Neural cell (in vitro differentiated cells): ENCODE results near the gene BRIX1. TPM values are rescaled to one million over a fixed set of nuclear protein-coding genes. Genes with fewer than 3 reads are reported as not detected.

Experiments used
- H2AFZ ChIP-seq: fragments of 200-600, 300-800 bp; sonication (generic), shearing (Covaris generic); 2 replicates; pipeline ENCODE4 v1.6.0; 2014; ENCODE audit warnings: low read depth, mild to moderate bottlenecking, antibody characterized with exemption, low read length, moderate library complexity
- H3F3A ChIP-seq: fragments of 200-600 bp; shearing (Covaris generic); 2 replicates; pipeline ENCODE4 v1.6.1; 2016; ENCODE audit warnings: mild to moderate bottlenecking, moderate library complexity, mixed read lengths, antibody characterized with exemption, low read length; ENCODE audit not compliant: insufficient read depth, poor library complexity, severe bottlenecking
- H3K27ac ChIP-seq: fragments of 200-600, 300-800 bp; sonication (generic), shearing (Covaris generic); 2 replicates; pipeline ENCODE4 v1.5.1; 2014; ENCODE audit warnings: mild to moderate bottlenecking, low read length, moderate library complexity
- H3K27me3 ChIP-seq: fragments of 300-800, 200-600 bp; sonication (generic), shearing (Covaris generic); 2 replicates; pipeline ENCODE4 v1.6.0; 2014; ENCODE audit warnings: mild to moderate bottlenecking, low read depth, low read length, moderate library complexity; ENCODE audit not compliant: insufficient read depth
- H3K36me3 ChIP-seq: fragments of 300-800, 200-600 bp; sonication (generic), shearing (Covaris generic); 2 replicates; pipeline ENCODE4 v1.5.1; 2014; ENCODE audit warnings: mild to moderate bottlenecking, antibody characterized with exemption, low read length, moderate library complexity; ENCODE audit not compliant: insufficient read depth
- H3K4me2 ChIP-seq: fragments of 300-800, 200-600 bp; sonication (generic), shearing (Covaris generic); 2 replicates; pipeline ENCODE4 v1.6.0; 2014; ENCODE audit warnings: mild to moderate bottlenecking, low read length
- H3K4me3 ChIP-seq: fragments of 300-800, 200-600 bp; sonication (generic), shearing (Covaris generic); 2 replicates; pipeline ENCODE4 v1.5.1; 2014; ENCODE audit warnings: mild to moderate bottlenecking, low read length, moderate library complexity
- H3K79me2 ChIP-seq: fragments of 200-600 bp; shearing (Covaris generic); replicated peaks from 2 replicates; pipeline ENCODE4 v1.6.0; 2014; ENCODE audit warnings: mild to moderate bottlenecking, low read length, moderate library complexity; ENCODE audit not compliant: insufficient read depth
- H3K9ac ChIP-seq: fragments of 300-800, 200-600 bp; sonication (generic), shearing (Covaris generic); 2 replicates; pipeline ENCODE4 v1.6.1; 2016; ENCODE audit warnings: mild to moderate bottlenecking, low read length, mixed read lengths
- H3K9me2 ChIP-seq: fragments of 200-600 bp; shearing (Covaris generic); 2 replicates; pipeline ENCODE4 v1.6.1; 2016; ENCODE audit warnings: mild to moderate bottlenecking, low read length, mixed read lengths; ENCODE audit not compliant: insufficient read depth
- H3K9me3 ChIP-seq: fragments of 200-600, 300-800 bp; sonication (generic), shearing (Covaris generic); 2 replicates; pipeline ENCODE4 v1.6.1; 2016; ENCODE audit warnings: mild to moderate bottlenecking, mixed run types, low read length, moderate library complexity, mixed read lengths
- H4K20me1 ChIP-seq: fragments of 200-600 bp; shearing (Covaris generic); 2 replicates; pipeline ENCODE4 v1.6.1; 2016; ENCODE audit warnings: mild to moderate bottlenecking, mixed run types; ENCODE audit not compliant: insufficient read depth
- EP300 ChIP-seq: fragments of 450-650 bp; conservative IDR thresholded peaks from 2 replicates; pipeline ENCODE4 v1.6.1; 2014; ENCODE audit warnings: antibody characterized with exemption, mild to moderate bottlenecking, moderate library complexity; ENCODE audit not compliant: poor library complexity, severe bottlenecking
- EZH2 ChIP-seq: fragments of 200-600, 300-800 bp; shearing (Covaris generic), sonication (generic); IDR thresholded peaks from 2 replicates; pipeline ENCODE4 v1.6.1; 2014; ENCODE audit warnings: antibody characterized with exemption, low read length, borderline replicate concordance, mild to moderate bottlenecking; ENCODE audit not compliant: insufficient read depth, poor library complexity, severe bottlenecking
- MXI1 ChIP-seq: fragments of 450-650 bp; conservative IDR thresholded peaks from 2 replicates; pipeline ENCODE4 v1.6.1; 2014; ENCODE audit warnings: antibody characterized with exemption, mild to moderate bottlenecking; ENCODE audit not compliant: poor library complexity, severe bottlenecking
- POLR2AphosphoS5 ChIP-seq: IDR thresholded peaks from 2 replicates; pipeline ENCODE4 v1.6.1; 2012
- RAD21 ChIP-seq: fragments of 450-650 bp; conservative IDR thresholded peaks from 2 replicates; pipeline ENCODE4 v1.6.1; 2014; ENCODE audit warnings: antibody characterized with exemption, mild to moderate bottlenecking, moderate library complexity
- REST ChIP-seq: IDR thresholded peaks from 2 replicates; pipeline ENCODE4 v1.6.1; 2012; ENCODE audit warnings: borderline replicate concordance
- SMC3 ChIP-seq: fragments of 450-650 bp; conservative IDR thresholded peaks from 2 replicates; pipeline ENCODE4 v1.6.1; 2014; ENCODE audit warnings: antibody characterized with exemption, mild to moderate bottlenecking, moderate library complexity; ENCODE audit not compliant: poor library complexity
- TAF1 ChIP-seq: IDR thresholded peaks from 2 replicates; pipeline ENCODE4 v1.6.1; 2012; ENCODE audit warnings: low read depth
- polyA plus RNA-seq: library from polyadenylated mRNA; depleted of rRNA; stranded (reverse); fragments of >200 nt; gene quantifications from 2 replicates; pipeline ENCODE4 v1.2.3, GENCODE V29; 2014
- TF ChIP-seq, protein P1 (sequence below): fragments of 450-650 bp; IDR thresholded peaks from 2 replicates; pipeline ENCODE4 v1.5.1; 2014; ENCODE audit warnings: antibody characterized with exemption, mild to moderate bottlenecking, moderate library complexity; ENCODE audit not compliant: poor library complexity, severe bottlenecking

Gene BRIX1
- polyA plus RNA-seq, 1 donor from 2014 or later, result 24.9 TPM

GRCh38 chr5:34923694-34924461, 8.4 kb downstream of the BRIX1 start:
- Histone ChIP-seq H3F3A (no peaks in the 10 kb centered on the region), H3K4me3 (no peak overlapping the region), H3K9me3 (no peaks in the 10 kb centered on the region), H3K36me3 (no peaks in the 10 kb centered on the region), H4K20me1 (no peaks in the 10 kb centered on the region), H3K4me2 (no peak overlapping the region), H3K27ac (no peak overlapping the region), H3K27me3 (no peaks in the 10 kb centered on the region), H3K79me2 (no peaks in the 10 kb centered on the region), H3K9ac (no peak overlapping the region), H2AFZ (no peak overlapping the region), H3K9me2 (no peaks in the 10 kb centered on the region)
- TF ChIP-seq EP300, result no peak
- no peak for TF ChIP-seq REST
- TF ChIP-seq TAF1, result no peak
- no peak for TF ChIP-seq SMC3
- TF ChIP-seq, protein P1, sequence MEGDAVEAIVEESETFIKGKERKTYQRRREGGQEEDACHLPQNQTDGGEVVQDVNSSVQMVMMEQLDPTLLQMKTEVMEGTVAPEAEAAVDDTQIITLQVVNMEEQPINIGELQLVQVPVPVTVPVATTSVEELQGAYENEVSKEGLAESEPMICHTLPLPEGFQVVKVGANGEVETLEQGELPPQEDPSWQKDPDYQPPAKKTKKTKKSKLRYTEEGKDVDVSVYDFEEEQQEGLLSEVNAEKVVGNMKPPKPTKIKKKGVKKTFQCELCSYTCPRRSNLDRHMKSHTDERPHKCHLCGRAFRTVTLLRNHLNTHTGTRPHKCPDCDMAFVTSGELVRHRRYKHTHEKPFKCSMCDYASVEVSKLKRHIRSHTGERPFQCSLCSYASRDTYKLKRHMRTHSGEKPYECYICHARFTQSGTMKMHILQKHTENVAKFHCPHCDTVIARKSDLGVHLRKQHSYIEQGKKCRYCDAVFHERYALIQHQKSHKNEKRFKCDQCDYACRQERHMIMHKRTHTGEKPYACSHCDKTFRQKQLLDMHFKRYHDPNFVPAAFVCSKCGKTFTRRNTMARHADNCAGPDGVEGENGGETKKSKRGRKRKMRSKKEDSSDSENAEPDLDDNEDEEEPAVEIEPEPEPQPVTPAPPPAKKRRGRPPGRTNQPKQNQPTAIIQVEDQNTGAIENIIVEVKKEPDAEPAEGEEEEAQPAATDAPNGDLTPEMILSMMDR, result no peak
- TF ChIP-seq RAD21, result no peak
- no peak for TF ChIP-seq MXI1
- no peak for TF ChIP-seq EZH2
- TF ChIP-seq POLR2AphosphoS5, result no peak

DNA sequence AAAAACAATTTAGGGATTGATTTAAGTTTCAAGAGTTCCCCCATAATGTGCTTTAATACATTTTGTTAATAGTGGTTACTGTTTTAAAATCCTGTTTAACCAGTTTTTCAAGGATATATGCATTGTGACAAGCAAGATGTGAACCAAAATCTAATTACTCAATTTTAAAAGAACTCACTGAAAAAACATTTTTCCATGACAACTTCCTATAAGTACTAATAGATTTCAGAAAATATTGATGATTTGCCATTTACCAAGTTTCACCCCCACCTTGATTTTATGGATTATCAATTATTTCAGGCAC, 8.9 kb downstream of the BRIX1 start:
- Histone ChIP-seq H3K4me2 (no peak overlapping the region), H3K36me3 (no peaks in the 10 kb centered on the region), H3K27ac (no peak overlapping the region), H3K9me3 (no peaks in the 10 kb centered on the region), H3K4me3 (no peak overlapping the region), H4K20me1 (no peaks in the 10 kb centered on the region), H3K27me3 (no peaks in the 10 kb centered on the region), H3K9me2 (no peaks in the 10 kb centered on the region), H3F3A (no peaks in the 10 kb centered on the region), H3K79me2 (no peaks in the 10 kb centered on the region), H2AFZ (no peak overlapping the region), H3K9ac (no peak overlapping the region)
- TF ChIP-seq SMC3 (no peak), TAF1 (no peak), RAD21 (no peak), EP300 (no peak), POLR2AphosphoS5 (no peak), EZH2 (no peak), MXI1 (no peak), REST (no peak)
- TF ChIP-seq, protein P1, result no peak
